Measurements from ENCODE around the gene CHD1L.

The CHD1L gene

DNA sequence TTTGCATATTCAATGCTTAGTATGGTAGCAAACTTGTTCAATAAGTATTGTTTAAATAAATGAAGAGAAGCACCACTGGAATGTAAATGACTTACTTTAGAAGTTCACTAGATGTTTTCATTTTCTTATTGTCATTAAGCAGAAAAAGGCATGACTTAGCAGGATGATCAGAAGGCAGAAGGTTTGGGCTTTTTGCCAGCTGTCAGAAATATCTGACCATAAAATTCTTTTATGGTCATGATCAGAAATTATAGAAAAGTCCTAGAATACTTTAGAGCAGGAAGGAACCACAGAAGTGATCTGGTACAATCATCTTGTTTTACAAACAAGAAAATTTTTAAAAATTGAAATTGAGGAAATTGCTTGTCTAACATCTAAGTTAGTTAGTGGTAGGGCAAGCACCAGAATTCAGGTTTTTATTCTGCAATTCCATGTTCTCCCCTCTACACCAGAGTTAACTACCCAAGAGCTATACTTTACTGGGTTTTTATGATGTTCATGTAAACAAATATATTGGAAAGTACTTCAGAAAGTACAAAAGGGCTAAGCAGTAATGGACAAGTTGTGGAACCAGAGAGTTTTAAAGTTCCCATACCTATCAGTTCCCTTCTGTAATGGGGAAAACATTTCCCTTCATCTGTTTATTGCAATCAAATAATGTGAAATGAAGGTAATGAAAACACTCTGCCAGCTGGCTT lies 27.5 kb upstream of the CHD1L start:
- H3K27me3 ChIP-seq (ENCODE audit: insufficient read depth, low read depth) = no peaks in the 10 kb centered on the region
- TF ChIP-seq, protein P1, sequence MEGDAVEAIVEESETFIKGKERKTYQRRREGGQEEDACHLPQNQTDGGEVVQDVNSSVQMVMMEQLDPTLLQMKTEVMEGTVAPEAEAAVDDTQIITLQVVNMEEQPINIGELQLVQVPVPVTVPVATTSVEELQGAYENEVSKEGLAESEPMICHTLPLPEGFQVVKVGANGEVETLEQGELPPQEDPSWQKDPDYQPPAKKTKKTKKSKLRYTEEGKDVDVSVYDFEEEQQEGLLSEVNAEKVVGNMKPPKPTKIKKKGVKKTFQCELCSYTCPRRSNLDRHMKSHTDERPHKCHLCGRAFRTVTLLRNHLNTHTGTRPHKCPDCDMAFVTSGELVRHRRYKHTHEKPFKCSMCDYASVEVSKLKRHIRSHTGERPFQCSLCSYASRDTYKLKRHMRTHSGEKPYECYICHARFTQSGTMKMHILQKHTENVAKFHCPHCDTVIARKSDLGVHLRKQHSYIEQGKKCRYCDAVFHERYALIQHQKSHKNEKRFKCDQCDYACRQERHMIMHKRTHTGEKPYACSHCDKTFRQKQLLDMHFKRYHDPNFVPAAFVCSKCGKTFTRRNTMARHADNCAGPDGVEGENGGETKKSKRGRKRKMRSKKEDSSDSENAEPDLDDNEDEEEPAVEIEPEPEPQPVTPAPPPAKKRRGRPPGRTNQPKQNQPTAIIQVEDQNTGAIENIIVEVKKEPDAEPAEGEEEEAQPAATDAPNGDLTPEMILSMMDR (conservative IDR thresholded peaks at IDR 0.05; ENCODE audit: low read depth, low read length) = no peak
- no peak overlapping the region for H3K27ac ChIP-seq
- no peaks in the 10 kb centered on the region for H3K4me1 ChIP-seq (ENCODE audit: low read depth, poor library complexity, severe bottlenecking)
- H3K36me3 ChIP-seq (ENCODE audit: insufficient read depth) = no peaks in the 10 kb centered on the region
- no peak overlapping the region for H3K9ac ChIP-seq
- H2AFZ ChIP-seq (ENCODE audit: low read depth) = no peak overlapping the region
- H3K4me2 ChIP-seq = no peak overlapping the region
- H4K20me1 ChIP-seq (ENCODE audit: insufficient read depth) = no peaks in the 10 kb centered on the region
- H3K79me2 ChIP-seq (ENCODE audit: insufficient read depth, low read depth) = no peaks in the 10 kb centered on the region
- no peak overlapping the region for H3K4me3 ChIP-seq (IDR thresholded peaks at IDR 0.05; ENCODE audit: insufficient read depth, low read depth, low read length)

DNA sequence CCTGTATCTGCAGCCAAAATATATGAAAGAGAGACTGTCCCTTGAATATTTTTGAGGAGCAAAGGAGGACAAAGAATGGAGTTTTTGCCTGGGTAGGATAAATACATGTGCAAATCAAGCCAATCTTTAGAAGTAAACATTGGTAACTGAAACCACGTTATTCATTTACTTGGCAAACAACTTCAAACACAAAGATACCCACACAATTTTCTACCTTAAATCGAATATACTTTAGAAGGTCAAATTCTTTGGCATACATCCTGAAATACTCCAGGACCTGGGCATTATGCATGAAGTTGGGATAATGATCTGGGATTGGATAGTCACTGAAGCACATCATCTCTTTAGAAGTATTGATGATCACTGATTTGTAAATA lies 27.0 kb upstream of the CHD1L start:
- H3K27me3 ChIP-seq (ENCODE audit: insufficient read depth, low read depth) = no peaks in the 10 kb centered on the region
- H4K20me1 ChIP-seq (ENCODE audit: insufficient read depth) = no peaks in the 10 kb centered on the region
- no peaks in the 10 kb centered on the region for H3K36me3 ChIP-seq (ENCODE audit: insufficient read depth)
- H2AFZ ChIP-seq (ENCODE audit: low read depth) = no peak overlapping the region
- H3K27ac ChIP-seq = no peak overlapping the region
- no peak overlapping the region for H3K9ac ChIP-seq
- no peak overlapping the region for H3K4me3 ChIP-seq (IDR thresholded peaks at IDR 0.05; ENCODE audit: insufficient read depth, low read depth, low read length)
- no peaks in the 10 kb centered on the region for H3K4me1 ChIP-seq (ENCODE audit: low read depth, poor library complexity, severe bottlenecking)
- TF ChIP-seq, protein P1 (conservative IDR thresholded peaks at IDR 0.05; ENCODE audit: low read depth, low read length) = no peak
- no peaks in the 10 kb centered on the region for H3K79me2 ChIP-seq (ENCODE audit: insufficient read depth, low read depth)
- no peak overlapping the region for H3K4me2 ChIP-seq

DNA sequence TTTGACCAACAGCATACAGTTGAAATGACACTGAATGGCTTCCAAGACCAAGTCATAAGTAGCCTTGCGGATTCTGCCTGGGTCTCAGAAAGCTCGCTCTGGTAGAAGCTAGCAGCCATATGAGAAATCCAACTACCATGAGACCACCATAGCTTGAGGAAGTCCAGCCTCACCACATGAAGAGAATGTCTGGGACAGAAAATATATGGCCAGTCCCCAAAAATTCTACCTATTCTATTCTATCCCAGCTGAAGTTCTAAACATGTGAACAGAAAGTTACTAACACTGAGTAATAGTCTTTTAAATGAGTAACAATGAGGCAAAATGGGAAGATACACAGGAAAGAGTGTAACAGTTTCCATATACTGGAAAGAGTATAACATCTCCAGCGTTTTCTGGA lies 26.4 kb upstream of the CHD1L start:
- Histone ChIP-seq H3K4me1 (ENCODE audit: low read depth, poor library complexity, severe bottlenecking) (no peaks in the 10 kb centered on the region), H4K20me1 (ENCODE audit: insufficient read depth) (no peaks in the 10 kb centered on the region), H3K27ac (no peak overlapping the region), H3K79me2 (ENCODE audit: insufficient read depth, low read depth) (no peaks in the 10 kb centered on the region), H3K4me3 (IDR thresholded peaks at IDR 0.05; ENCODE audit: insufficient read depth, low read depth, low read length) (no peak overlapping the region), H2AFZ (ENCODE audit: low read depth) (no peak overlapping the region), H3K27me3 (ENCODE audit: insufficient read depth, low read depth) (no peaks in the 10 kb centered on the region), H3K36me3 (ENCODE audit: insufficient read depth) (no peaks in the 10 kb centered on the region), H3K9ac (no peak overlapping the region), H3K4me2 (no peak overlapping the region)
- TF ChIP-seq, protein P1 (conservative IDR thresholded peaks at IDR 0.05; ENCODE audit: low read depth, low read length) = no peak

DNA sequence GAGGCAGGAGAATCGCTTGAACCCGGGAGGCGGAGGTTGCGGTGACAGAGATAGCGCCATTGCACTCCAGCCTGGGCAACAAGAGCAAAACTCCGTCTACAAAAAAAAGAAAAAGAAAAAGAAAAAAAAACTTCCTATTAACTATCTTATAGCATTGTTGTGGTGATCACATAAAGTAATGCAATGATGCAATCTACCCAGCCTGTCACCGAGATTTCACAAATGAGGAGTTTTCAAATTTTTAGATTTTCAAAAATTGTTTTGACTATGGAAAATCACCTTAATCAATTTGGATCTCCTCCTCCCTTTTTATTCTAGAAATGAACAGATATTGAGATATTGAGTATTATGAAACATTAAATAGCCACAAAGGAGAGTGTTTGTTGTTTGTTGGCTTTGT lies 25.3 kb upstream of the CHD1L start:
- Histone ChIP-seq H4K20me1 (ENCODE audit: insufficient read depth) (no peaks in the 10 kb centered on the region), H2AFZ (ENCODE audit: low read depth) (no peak overlapping the region), H3K27me3 (ENCODE audit: insufficient read depth, low read depth) (no peaks in the 10 kb centered on the region), H3K36me3 (ENCODE audit: insufficient read depth) (no peaks in the 10 kb centered on the region), H3K9ac (no peak overlapping the region), H3K4me2 (no peak overlapping the region), H3K79me2 (ENCODE audit: insufficient read depth, low read depth) (no peaks in the 10 kb centered on the region), H3K4me3 (IDR thresholded peaks at IDR 0.05; ENCODE audit: insufficient read depth, low read depth, low read length) (no peak overlapping the region), H3K27ac (no peak overlapping the region), H3K4me1 (ENCODE audit: low read depth, poor library complexity, severe bottlenecking) (no peaks in the 10 kb centered on the region)
- TF ChIP-seq, protein P1 (conservative IDR thresholded peaks at IDR 0.05; ENCODE audit: low read depth, low read length) = no peak
